NB4 (cell line): Measurements from ENCODE around the gene HCN1.
A peak's percentile ranks its signal among the peaks of the same experiment; 100 is the strongest.

Experiments used
- DNase-seq: peaks from one replicate; pipeline ENCODE4 v3.0.0; 2010; ENCODE audit warnings: low read depth
- H3K4me3 ChIP-seq: one replicate; pipeline ENCODE4 v1.5.1; 2011; ENCODE audit warnings: mild to moderate bottlenecking, low read depth, low read length, moderate library complexity
- MYC ChIP-seq: IDR thresholded peaks from 2 replicates; pipeline ENCODE4 v1.6.1; 2011; ENCODE audit warnings: low read depth, low read length
- POLR2A ChIP-seq: IDR thresholded peaks from 2 replicates; pipeline ENCODE4 v1.6.1; 2011; ENCODE audit warnings: mild to moderate bottlenecking; ENCODE audit not compliant: insufficient read length; ENCODE audit errors: extremely low read depth
- TF ChIP-seq, protein P1 (sequence below): IDR thresholded peaks from 2 replicates; pipeline ENCODE4 v1.6.1; 2011; ENCODE audit warnings: low read depth, low read length
- TF ChIP-seq, protein P2 (sequence below): IDR thresholded peaks from one replicate; pipeline ENCODE4 v1.5.1; 2012; ENCODE audit warnings: low read depth, low read length

HCN1 gene

DNA sequence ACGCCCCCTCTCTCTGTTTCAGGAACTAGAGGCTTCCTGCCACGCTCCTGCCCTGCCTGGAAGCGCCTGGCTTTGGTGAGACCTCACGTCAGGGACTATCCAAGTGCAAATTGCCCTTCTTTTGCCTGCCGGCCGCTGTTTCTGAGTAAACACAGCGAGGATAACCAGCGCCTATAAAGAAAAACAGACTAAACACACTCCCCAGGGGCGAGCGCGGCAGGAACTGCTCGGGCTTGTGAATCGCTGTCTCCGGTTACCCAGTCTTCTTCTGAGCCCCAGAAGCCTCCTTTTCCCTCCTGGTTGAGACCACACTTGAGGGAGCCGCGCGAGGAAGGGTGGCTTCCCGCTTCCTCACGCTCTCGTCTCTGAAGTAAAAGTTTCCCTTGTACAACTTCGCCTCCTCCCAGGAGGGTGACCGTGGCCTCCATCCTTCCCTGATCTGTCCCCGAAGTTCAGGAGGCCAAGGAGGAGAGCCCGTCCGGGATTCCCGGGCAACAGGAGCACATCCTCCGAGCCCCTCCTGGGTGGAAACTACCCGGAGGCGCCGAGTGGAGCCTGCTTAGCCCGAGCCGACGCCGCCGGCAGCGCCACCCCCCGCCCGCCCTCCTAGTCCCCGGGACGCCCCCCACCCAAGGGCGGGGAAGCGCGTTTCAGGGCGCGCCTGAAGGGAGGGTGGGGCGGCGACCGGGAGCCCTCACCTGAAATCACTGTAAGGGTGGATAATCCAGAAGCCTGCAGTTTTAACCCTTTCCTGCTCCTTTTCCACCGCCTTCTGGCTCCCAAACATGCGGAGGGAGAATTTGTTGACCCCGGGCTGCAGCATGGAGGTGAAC lies 993 bp downstream of the HCN1 start:
- DNase-seq: no peak
- H3K4me3 ChIP-seq: no peak overlapping the region
- TF ChIP-seq, protein P1, sequence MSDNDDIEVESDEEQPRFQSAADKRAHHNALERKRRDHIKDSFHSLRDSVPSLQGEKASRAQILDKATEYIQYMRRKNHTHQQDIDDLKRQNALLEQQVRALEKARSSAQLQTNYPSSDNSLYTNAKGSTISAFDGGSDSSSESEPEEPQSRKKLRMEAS: no peak
- no peak for TF ChIP-seq POLR2A
- TF ChIP-seq MYC: no peak
- TF ChIP-seq, protein P2, sequence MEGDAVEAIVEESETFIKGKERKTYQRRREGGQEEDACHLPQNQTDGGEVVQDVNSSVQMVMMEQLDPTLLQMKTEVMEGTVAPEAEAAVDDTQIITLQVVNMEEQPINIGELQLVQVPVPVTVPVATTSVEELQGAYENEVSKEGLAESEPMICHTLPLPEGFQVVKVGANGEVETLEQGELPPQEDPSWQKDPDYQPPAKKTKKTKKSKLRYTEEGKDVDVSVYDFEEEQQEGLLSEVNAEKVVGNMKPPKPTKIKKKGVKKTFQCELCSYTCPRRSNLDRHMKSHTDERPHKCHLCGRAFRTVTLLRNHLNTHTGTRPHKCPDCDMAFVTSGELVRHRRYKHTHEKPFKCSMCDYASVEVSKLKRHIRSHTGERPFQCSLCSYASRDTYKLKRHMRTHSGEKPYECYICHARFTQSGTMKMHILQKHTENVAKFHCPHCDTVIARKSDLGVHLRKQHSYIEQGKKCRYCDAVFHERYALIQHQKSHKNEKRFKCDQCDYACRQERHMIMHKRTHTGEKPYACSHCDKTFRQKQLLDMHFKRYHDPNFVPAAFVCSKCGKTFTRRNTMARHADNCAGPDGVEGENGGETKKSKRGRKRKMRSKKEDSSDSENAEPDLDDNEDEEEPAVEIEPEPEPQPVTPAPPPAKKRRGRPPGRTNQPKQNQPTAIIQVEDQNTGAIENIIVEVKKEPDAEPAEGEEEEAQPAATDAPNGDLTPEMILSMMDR: no peak

DNA sequence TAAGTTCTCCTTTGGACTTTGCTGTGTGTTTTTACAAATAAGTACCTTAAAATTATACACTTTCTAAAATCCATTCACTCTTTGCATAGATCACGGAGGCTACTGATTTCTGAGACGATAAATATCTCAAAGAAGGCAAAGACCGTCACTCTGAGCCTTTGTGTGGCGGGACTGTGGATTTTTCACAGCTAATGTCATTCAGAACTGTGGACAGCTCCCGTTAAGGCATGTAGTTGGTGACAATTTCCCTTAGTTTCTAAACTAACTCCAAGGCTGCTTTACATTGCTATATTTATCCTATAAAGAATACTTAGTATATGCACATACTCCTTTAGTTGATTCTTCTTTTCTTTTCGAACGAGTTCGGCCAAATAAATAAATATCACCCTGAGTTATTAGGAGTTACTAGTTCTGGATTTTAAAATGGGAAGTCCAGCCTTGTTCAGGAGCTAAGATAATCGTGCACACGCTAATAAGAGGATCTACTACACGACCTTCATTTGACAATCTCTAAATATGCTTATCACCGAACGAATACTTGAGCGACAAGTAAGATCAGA lies 1.8 kb downstream of the HCN1 start:
- peak; percentile 19 for DNase-seq
- H3K4me3 ChIP-seq: no peak overlapping the region
- no peak for TF ChIP-seq MYC
- TF ChIP-seq, protein P2: no peak
- TF ChIP-seq POLR2A: no peak
- TF ChIP-seq, protein P1: no peak

DNA sequence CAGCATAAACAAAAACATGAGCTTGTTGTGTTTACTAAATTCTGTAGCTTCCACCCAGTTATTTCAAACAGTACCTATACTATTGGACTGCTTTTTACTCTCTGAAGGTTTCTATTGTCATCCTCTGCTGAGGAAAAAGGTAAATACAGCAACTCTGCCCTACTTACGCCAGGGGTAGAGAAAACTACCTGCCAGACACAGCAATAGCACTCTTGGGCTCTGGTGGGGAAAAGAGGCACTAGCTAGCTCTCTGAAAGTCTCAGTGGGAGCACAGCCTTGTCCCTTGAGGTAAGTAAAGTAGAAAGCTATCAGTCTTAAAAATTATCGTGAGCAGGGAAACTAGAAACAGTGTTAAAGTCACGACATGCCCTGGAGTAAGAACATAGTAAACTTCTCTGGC lies 3.7 kb downstream of the HCN1 start:
- no peak for DNase-seq
- H3K4me3 ChIP-seq: no peak overlapping the region
- TF ChIP-seq, protein P1: no peak
- TF ChIP-seq, protein P2: no peak
- TF ChIP-seq POLR2A (no peak), MYC (no peak)

DNA sequence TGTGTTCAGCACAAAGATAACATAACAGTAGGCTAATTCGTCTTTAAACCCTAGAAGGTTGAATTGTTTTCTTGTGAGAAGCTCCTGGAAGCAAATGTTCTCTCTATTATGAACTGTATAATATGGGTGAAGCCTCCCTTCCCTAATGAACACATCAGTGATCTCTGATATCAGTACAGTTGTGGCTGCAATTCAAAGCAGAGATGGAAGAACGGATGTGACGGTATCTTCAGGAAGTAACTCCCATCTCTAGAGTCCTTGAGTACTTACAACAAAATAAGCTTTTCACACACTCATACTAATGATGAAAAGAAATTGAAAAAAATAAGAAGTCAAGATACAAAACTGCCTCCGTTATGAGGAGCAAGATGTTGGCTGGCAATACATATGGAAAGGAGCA lies 4.5 kb downstream of the HCN1 start:
- H3K4me3 ChIP-seq: no peak overlapping the region
- DNase-seq: no peak
- no peak for TF ChIP-seq POLR2A
- TF ChIP-seq, protein P1: no peak
- TF ChIP-seq, protein P2: no peak
- no peak for TF ChIP-seq MYC

DNA sequence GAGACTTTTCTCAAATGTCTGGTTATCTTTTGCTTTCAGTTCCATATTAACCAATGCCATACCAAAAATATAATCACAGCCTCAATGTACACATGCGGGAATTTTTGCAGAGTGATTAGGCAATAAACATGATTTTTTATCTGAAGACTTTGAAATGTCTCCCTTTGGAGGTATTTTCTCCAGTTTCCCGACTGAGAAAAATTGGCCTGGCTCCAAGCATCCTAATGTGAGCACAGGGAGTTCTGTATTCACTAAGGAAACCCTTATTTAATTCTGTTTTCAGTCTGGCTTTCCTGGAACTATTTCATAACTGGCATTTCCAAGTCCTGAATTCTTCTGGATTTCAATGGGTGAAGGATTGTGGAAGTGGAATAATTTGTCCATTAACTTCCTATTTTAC lies 8.5 kb downstream of the HCN1 start:
- no peak for TF ChIP-seq MYC
- TF ChIP-seq, protein P2: no peak
- TF ChIP-seq POLR2A: no peak
- TF ChIP-seq, protein P1: no peak
- no peak overlapping the region for H3K4me3 ChIP-seq

More for the DNA sequence above, 8.5 kb downstream of the HCN1 start:
- DNase-seq: no peak
